Progenitor cell of endocrine pancreas (in vitro differentiated cells): Measurements from ENCODE around the gene CTRL. TPM values are rescaled to one million over a fixed set of nuclear protein-coding genes. Genes with fewer than 3 reads are reported as not detected.

Experiments used
- DNase-seq: peaks from one replicate; pipeline ENCODE4 v3.0.0; 2021; ENCODE audit warnings: low spot score; ENCODE audit not compliant: unreplicated experiment
- H3K27ac Mint-ChIP-seq: 2 replicates; pipeline ENCODE4 v1.8.0; 2021; ENCODE audit warnings: mild to moderate bottlenecking, moderate library complexity, mixed read lengths
- H3K27me3 Mint-ChIP-seq: 2 replicates; pipeline ENCODE4 v1.8.0; 2021; ENCODE audit warnings: mixed read lengths
- H3K36me3 Mint-ChIP-seq: 2 replicates; pipeline ENCODE4 v1.8.0; 2022; ENCODE audit warnings: mixed read lengths; ENCODE audit not compliant: insufficient read depth
- H3K4me1 Mint-ChIP-seq: 2 replicates; pipeline ENCODE4 v1.8.0; 2021; ENCODE audit warnings: low read depth, mixed read lengths
- H3K4me3 Mint-ChIP-seq: 2 replicates; pipeline ENCODE4 v1.8.0; 2021; ENCODE audit warnings: low read depth, mild to moderate bottlenecking, moderate library complexity, mixed read lengths
- H3K9me3 Mint-ChIP-seq: 2 replicates; pipeline ENCODE4 v1.8.0; 2021; ENCODE audit warnings: low read depth, mixed read lengths
- CTCF ChIP-seq: fragments of 200-600 bp; sonication (generic); IDR thresholded peaks from one replicate; pipeline ENCODE4 v1.5.0; 2021; ENCODE audit warnings: antibody characterized with exemption, mild to moderate bottlenecking; ENCODE audit not compliant: unreplicated experiment
- total RNA-seq: library from RNA; stranded (reverse); gene quantifications from 2 replicates; pipeline ENCODE4 v1.2.1, GENCODE V29; 2021

CTRL gene
- total RNA-seq, 1 donor from 2014 or later: 0.57 TPM

- H3K4me1 Mint-ChIP-seq: peaks cover 12% of the 10 kb centered on the region
- no peak for TF ChIP-seq CTCF
- no peak overlapping the region for H3K4me3 Mint-ChIP-seq
- no peaks in the 10 kb centered on the region for H3K27me3 Mint-ChIP-seq
- no peak for DNase-seq
- no peaks in the 10 kb centered on the region for H3K9me3 Mint-ChIP-seq
- H3K36me3 Mint-ChIP-seq: peaks cover 7% of the 10 kb centered on the region
- H3K27ac Mint-ChIP-seq: no peak overlapping the region
These were observed 43.3 kb downstream of the CTRL start for GRCh38 chr16:67888331-67888730.

- Mint-ChIP-seq H3K4me1 (peaks cover 6% of the 10 kb centered on the region), H3K27ac (no peak overlapping the region), H3K9me3 (no peaks in the 10 kb centered on the region), H3K27me3 (no peaks in the 10 kb centered on the region), H3K4me3 (no peak overlapping the region), H3K36me3 (peaks cover 13% of the 10 kb centered on the region)
- no peak for TF ChIP-seq CTCF
- no peak for DNase-seq
These were observed 45.3 kb downstream of the CTRL start for GRCh38 chr16:67886387-67886786.

- Mint-ChIP-seq H3K4me1 (peaks cover 6% of the 10 kb centered on the region), H3K9me3 (no peaks in the 10 kb centered on the region), H3K36me3 (peaks cover 13% of the 10 kb centered on the region), H3K27me3 (no peaks in the 10 kb centered on the region), H3K4me3 (no peak overlapping the region), H3K27ac (no peak overlapping the region)
- no peak for DNase-seq
- TF ChIP-seq CTCF: no peak
These were observed 45.7 kb downstream of the CTRL start for GRCh38 chr16:67885976-67886375.

GRCh38 chr16:67885545-67885944 lies 46.1 kb downstream of the CTRL start:
- no peak overlapping the region for H3K4me3 Mint-ChIP-seq

GRCh38 chr16:67884684-67885083 lies 47.0 kb downstream of the CTRL start, which contains the start of gene NRN1L:
Gene NRN1L (plus strand): TSS chr16:67884885. CDS start chr16:67884904, 19 bp downstream.
- Mint-ChIP-seq H3K36me3 (peaks cover 15% of the 10 kb centered on the region), H3K27ac (no peak within 1 kb of the TSS), H3K4me3 (no peak within 1 kb of the TSS)

More at GRCh38 chr16:67885545-67885944, 46.1 kb downstream of the CTRL start:
- no peak for DNase-seq
- Mint-ChIP-seq H3K27me3 (no peaks in the 10 kb centered on the region), H3K27ac (no peak overlapping the region), H3K36me3 (peaks cover 13% of the 10 kb centered on the region), H3K4me1 (peaks cover 3% of the 10 kb centered on the region), H3K9me3 (no peaks in the 10 kb centered on the region)
- TF ChIP-seq CTCF: no peak

More at GRCh38 chr16:67884684-67885083, 47.0 kb downstream of the CTRL start, which contains the start of gene NRN1L:
- H3K9me3 Mint-ChIP-seq: no peaks in the 10 kb centered on the region
- no peaks in the 10 kb centered on the region for H3K27me3 Mint-ChIP-seq
- peak; percentile 34 for DNase-seq
- no peak for TF ChIP-seq CTCF
- peaks cover 2% of the 10 kb centered on the region for H3K4me1 Mint-ChIP-seq
